CD4-positive, alpha-beta T cell treated with Interleukin-6 for 4 hours (primary cell): ENCODE measurements around the gene SH3TC1.
A peak's percentile ranks its signal among the peaks of the same experiment; 100 is the strongest.

Experiments used
- DNase-seq: peaks from one replicate; pipeline ENCODE4 v3.0.0-alpha.2; 2020; ENCODE audit warnings: mixed read lengths

The SH3TC1 gene

GRCh38 chr4:8182294-8182693, 16.8 kb upstream of the SH3TC1 start:
- no peak for DNase-seq

- no peak for DNase-seq
These were observed 16.0 kb upstream of the SH3TC1 start for GRCh38 chr4:8182858-8183725.

GRCh38 chr4:8184061-8184460, 15.0 kb upstream of the SH3TC1 start:
- DNase-seq = no peak

GRCh38 chr4:8185295-8185694, 13.8 kb upstream of the SH3TC1 start:
- no peak for DNase-seq

- no peak for DNase-seq
These were observed 13.2 kb upstream of the SH3TC1 start for GRCh38 chr4:8185930-8186329.

GRCh38 chr4:8188085-8188484, 11.0 kb upstream of the SH3TC1 start:
- DNase-seq = no peak

- DNase-seq = no peak
These were observed 10.1 kb upstream of the SH3TC1 start for GRCh38 chr4:8188743-8189550.

- no peak for DNase-seq
These were observed 9.3 kb upstream of the SH3TC1 start for GRCh38 chr4:8189551-8190466.

- DNase-seq = no peak
These were observed 7.8 kb upstream of the SH3TC1 start for GRCh38 chr4:8191136-8191747.

GRCh38 chr4:8192748-8193738, 6.0 kb upstream of the SH3TC1 start:
- peak; percentile 36 for DNase-seq

GRCh38 chr4:8194306-8195242, 4.5 kb upstream of the SH3TC1 start:
- no peak for DNase-seq

GRCh38 chr4:8195431-8195830, 3.7 kb upstream of the SH3TC1 start:
- DNase-seq = no peak

GRCh38 chr4:8195841-8196458, 3.1 kb upstream of the SH3TC1 start:
- DNase-seq = no peak

- no peak for DNase-seq
These were observed 1.6 kb upstream of the SH3TC1 start for GRCh38 chr4:8197521-8197920.

- no peak for DNase-seq
These were observed 734 bp upstream of the SH3TC1 start for GRCh38 chr4:8198206-8198905.

- peak; percentile 17 for DNase-seq
These were observed 658 bp downstream of the SH3TC1 start for GRCh38 chr4:8199594-8200301.

- DNase-seq = peak; percentile 50
These were observed 1.3 kb downstream of the SH3TC1 start for GRCh38 chr4:8200302-8200975.
